Epithelial cell of esophagus (primary cell): ENCODE measurements around the gene PFKFB2.

Experiments used
- DNase-seq: peaks from one replicate; pipeline ENCODE4 v3.0.0; 2010; ENCODE audit warnings: low read depth
- H3K4me3 ChIP-seq: 2 replicates; pipeline ENCODE4 v1.5.1; 2011; ENCODE audit warnings: mild to moderate bottlenecking, low read length, control low read depth
- CTCF ChIP-seq: IDR thresholded peaks from 2 replicates; pipeline ENCODE4 v1.5.1; 2011; ENCODE audit warnings: low read depth, mild to moderate bottlenecking, low read length, control low read depth, inconsistent platforms; ENCODE audit not compliant: insufficient read depth; ENCODE audit errors: missing control alignments

Gene PFKFB2

GRCh38 chr1:207128336-207128921 is 75.4 kb downstream of the PFKFB2 start:
- no peak for DNase-seq
- no peak for TF ChIP-seq CTCF
- H3K4me3 ChIP-seq, result no peak overlapping the region

GRCh38 chr1:207129053-207129452 is 76.0 kb downstream of the PFKFB2 start:
- TF ChIP-seq CTCF, result no peak
- DNase-seq, result no peak
- H3K4me3 ChIP-seq, result no peak overlapping the region
